OCI-LY7 (cell line): Measurements from ENCODE around the gene KCNJ15. TPM values are rescaled to one million over a fixed set of nuclear protein-coding genes. Genes with fewer than 3 reads are reported as not detected.

Experiments used
- BruUV-seq: library from RNA; stranded (reverse); fragments of 400-500 nt; replicated peaks from 2 replicates; lab custom pipeline; 2021; lab: Mats Ljungman, UMichigan
- CTCF ChIA-PET: fragments of 300-600 bp; sonication (Branson Sonifier 250); formaldehyde crosslinking; loops from one replicate; lab custom pipeline; 2022; ENCODE audit warnings: antibody characterized with exemption; ENCODE audit not compliant: unreplicated experiment; lab: Charles Lee
- POLR2A ChIA-PET: fragments of 300-600 bp; sonication (Branson Sonifier 250); formaldehyde crosslinking; loops from one replicate; lab custom pipeline; 2022; ENCODE audit warnings: antibody characterized with exemption; lab: Charles Lee
- DNase-seq: peaks from one replicate; pipeline ENCODE4 v3.0.0-alpha.2; 2015; ENCODE audit warnings: low spot score
- H2AFZ ChIP-seq: fragments of 200-600 bp; sonication (generic), shearing (Covaris generic); 2 replicates; pipeline ENCODE4 v1.6.1; 2014; ENCODE audit warnings: mild to moderate bottlenecking, antibody characterized with exemption, low read length, moderate library complexity
- H3K27ac ChIP-seq: fragments of 200-600 bp; sonication (generic); 2 replicates; pipeline ENCODE4 v1.5.1; 2014; ENCODE audit warnings: mixed run types, low read depth, mild to moderate bottlenecking, moderate library complexity, low read length, inconsistent platforms; ENCODE audit not compliant: poor library complexity, severe bottlenecking
- H3K36me3 ChIP-seq: fragments of 200-600 bp; sonication (generic); 2 replicates; pipeline ENCODE4 v1.6.1; 2014; ENCODE audit warnings: mild to moderate bottlenecking, antibody characterized with exemption, low read length, moderate library complexity, mixed read lengths; ENCODE audit not compliant: insufficient read depth
- H3K4me1 ChIP-seq: fragments of 200-600 bp; sonication (generic); 2 replicates; pipeline ENCODE4 v1.5.1; 2014; ENCODE audit warnings: mild to moderate bottlenecking, low read length; ENCODE audit not compliant: insufficient read depth, poor library complexity, severe bottlenecking
- H3K4me2 ChIP-seq: fragments of 200-600 bp; sonication (generic); 2 replicates; pipeline ENCODE4 v1.6.1; 2014; ENCODE audit warnings: mild to moderate bottlenecking, low read length
- H3K4me3 ChIP-seq: fragments of 200-600 bp; sonication (generic); 2 replicates; pipeline ENCODE4 v1.5.1; 2014; ENCODE audit warnings: mild to moderate bottlenecking, low read depth, low read length; ENCODE audit not compliant: poor library complexity, severe bottlenecking
- H3K79me2 ChIP-seq: fragments of 200-600 bp; sonication (generic); 2 replicates; pipeline ENCODE4 v1.6.1; 2016; ENCODE audit warnings: low read depth, mild to moderate bottlenecking, low read length, moderate library complexity, mixed read lengths; ENCODE audit not compliant: insufficient read depth
- H3K9me2 ChIP-seq: fragments of 200-600 bp; sonication (generic); 2 replicates; pipeline ENCODE4 v1.6.1; 2016; ENCODE audit warnings: mild to moderate bottlenecking, low read length, mixed read lengths; ENCODE audit not compliant: insufficient read depth
- H3K9me3 ChIP-seq: fragments of 200-600 bp; sonication (generic); 2 replicates; pipeline ENCODE4 v1.6.1; 2014; ENCODE audit warnings: mild to moderate bottlenecking, mixed run types, low read length, mixed read lengths
- H4K20me1 ChIP-seq: fragments of 200-600 bp; sonication (generic); 2 replicates; pipeline ENCODE4 v1.6.1; 2014; ENCODE audit warnings: mild to moderate bottlenecking, antibody characterized with exemption, low read length, moderate library complexity, mixed read lengths; ENCODE audit not compliant: insufficient read depth
- EZH2phosphoT487 ChIP-seq: fragments of 200-600 bp; sonication (generic); IDR thresholded peaks from 2 replicates; pipeline ENCODE4 v1.6.1; 2018; ENCODE audit warnings: low read depth, borderline replicate concordance, mild to moderate bottlenecking, mixed run types, antibody characterized with exemption, low read length, moderate library complexity, mixed read lengths
- intact Hi-C: fragments of 100-400 bp; cut with micrococcal nuclease; formaldehyde crosslinking; loops from one replicate; pipeline ENCODE4 v1.10.0; 2022; ENCODE audit not compliant: unreplicated experiment
- total RNA-seq, 2 experiments: library from RNA; depleted of rRNA in 1 of 2; stranded (reverse); fragments of >200 nt in 1 of 2; shearing (Covaris generic) in 1 of 2; gene quantifications; 2 replicates each; pipeline ENCODE4 v1.2.3, GENCODE V29; 2014 to 2022
- TF ChIP-seq, protein P1 (sequence below): fragments of 200-600 bp; sonication (generic); conservative IDR thresholded peaks from 2 replicates; pipeline ENCODE4 v1.5.1; 2014; ENCODE audit warnings: mild to moderate bottlenecking, antibody characterized with exemption, low read length, moderate library complexity, mixed read lengths

The KCNJ15 gene
- total RNA-seq, 2 experiments from 2014 or later, result not detected

DNA sequence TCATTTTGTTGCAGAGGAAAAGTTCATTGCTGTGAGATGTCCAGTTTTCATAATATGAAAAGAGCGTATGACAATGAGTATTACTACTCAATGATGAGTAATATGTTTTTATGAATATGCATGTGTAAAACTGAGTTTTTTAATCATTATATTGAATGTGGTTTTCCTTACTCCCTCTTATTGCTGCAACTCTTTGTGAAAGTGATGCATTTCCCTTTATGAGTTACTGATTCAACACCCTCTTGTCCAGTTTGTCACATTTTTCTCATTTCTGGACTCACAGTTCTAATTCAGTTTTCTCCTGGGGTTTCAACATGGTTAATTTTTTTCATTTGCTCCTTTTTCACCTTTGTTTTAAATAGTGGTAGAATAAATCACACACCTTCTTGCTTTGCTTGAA is 35.2 kb upstream of the KCNJ15 start:
- Histone ChIP-seq H3K4me1 (no peaks in the 10 kb centered on the region), H3K9me2 (no peaks in the 10 kb centered on the region), H4K20me1 (no peaks in the 10 kb centered on the region), H3K79me2 (no peaks in the 10 kb centered on the region), H2AFZ (no peak overlapping the region), H3K27ac (no peak overlapping the region), H3K9me3 (0 out of 2 replicates have a peak, but pooled peaks cover 13% of the 10 kb centered on the region), H3K4me2 (no peak overlapping the region), H3K4me3 (no peak overlapping the region), H3K36me3 (no peaks in the 10 kb centered on the region)
- POLR2A ChIA-PET, result no interaction called here
- DNase-seq, result no peak
- CTCF ChIA-PET, result no interaction called here
- BruUV-seq, result no TSS peak
- TF ChIP-seq EZH2phosphoT487, result no peak
- TF ChIP-seq, protein P1, sequence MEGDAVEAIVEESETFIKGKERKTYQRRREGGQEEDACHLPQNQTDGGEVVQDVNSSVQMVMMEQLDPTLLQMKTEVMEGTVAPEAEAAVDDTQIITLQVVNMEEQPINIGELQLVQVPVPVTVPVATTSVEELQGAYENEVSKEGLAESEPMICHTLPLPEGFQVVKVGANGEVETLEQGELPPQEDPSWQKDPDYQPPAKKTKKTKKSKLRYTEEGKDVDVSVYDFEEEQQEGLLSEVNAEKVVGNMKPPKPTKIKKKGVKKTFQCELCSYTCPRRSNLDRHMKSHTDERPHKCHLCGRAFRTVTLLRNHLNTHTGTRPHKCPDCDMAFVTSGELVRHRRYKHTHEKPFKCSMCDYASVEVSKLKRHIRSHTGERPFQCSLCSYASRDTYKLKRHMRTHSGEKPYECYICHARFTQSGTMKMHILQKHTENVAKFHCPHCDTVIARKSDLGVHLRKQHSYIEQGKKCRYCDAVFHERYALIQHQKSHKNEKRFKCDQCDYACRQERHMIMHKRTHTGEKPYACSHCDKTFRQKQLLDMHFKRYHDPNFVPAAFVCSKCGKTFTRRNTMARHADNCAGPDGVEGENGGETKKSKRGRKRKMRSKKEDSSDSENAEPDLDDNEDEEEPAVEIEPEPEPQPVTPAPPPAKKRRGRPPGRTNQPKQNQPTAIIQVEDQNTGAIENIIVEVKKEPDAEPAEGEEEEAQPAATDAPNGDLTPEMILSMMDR, result no peak
- intact Hi-C loops, result no loop called here

DNA sequence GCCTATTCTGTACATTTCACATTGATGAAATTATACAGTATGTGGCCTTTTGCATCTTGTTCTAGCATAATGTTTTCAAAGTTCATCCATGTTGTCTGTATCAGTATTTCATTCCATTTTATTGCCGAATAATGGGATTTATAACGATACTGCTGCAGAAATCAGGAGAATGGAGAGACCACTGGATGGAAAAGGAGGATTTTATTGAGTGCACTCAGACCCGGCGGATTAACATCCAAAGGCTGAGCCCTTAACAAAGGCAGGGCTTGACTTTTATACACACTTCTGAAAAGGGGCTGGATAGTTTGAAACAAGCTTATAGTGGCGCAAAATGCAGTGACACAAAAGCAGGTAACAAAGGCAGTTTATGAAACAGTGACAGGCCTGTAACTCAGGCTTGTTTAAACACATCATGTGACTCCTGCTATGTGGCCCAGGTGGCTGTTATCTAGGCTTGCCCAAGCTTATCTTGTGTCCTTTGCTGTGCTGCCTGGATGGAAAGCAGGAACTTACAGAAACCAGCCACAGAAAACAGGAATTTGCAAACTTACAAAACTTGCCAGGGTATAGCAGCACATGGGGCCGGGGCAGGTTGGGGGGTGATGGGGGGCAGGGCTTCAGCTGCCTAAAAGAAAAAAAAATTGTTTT is 32.8 kb upstream of the KCNJ15 start:
- H4K20me1 ChIP-seq, result no peaks in the 10 kb centered on the region
- no peaks in the 10 kb centered on the region for H3K36me3 ChIP-seq
- no peak overlapping the region for H3K4me3 ChIP-seq
- no peak overlapping the region for H2AFZ ChIP-seq
- 0 out of 2 replicates have a peak, but pooled peaks cover 13% of the 10 kb centered on the region for H3K9me3 ChIP-seq
- POLR2A ChIA-PET, result no interaction called here
- no peak for TF ChIP-seq EZH2phosphoT487
- TF ChIP-seq, protein P1, result no peak
- H3K79me2 ChIP-seq, result no peaks in the 10 kb centered on the region
- DNase-seq, result peak; percentile 56
- no peak overlapping the region for H3K27ac ChIP-seq
- CTCF ChIA-PET, result no interaction called here
- no peaks in the 10 kb centered on the region for H3K4me1 ChIP-seq
- no peak overlapping the region for H3K4me2 ChIP-seq
- no TSS peak for BruUV-seq
- H3K9me2 ChIP-seq, result no peaks in the 10 kb centered on the region
- intact Hi-C loops, result no loop called here

DNA sequence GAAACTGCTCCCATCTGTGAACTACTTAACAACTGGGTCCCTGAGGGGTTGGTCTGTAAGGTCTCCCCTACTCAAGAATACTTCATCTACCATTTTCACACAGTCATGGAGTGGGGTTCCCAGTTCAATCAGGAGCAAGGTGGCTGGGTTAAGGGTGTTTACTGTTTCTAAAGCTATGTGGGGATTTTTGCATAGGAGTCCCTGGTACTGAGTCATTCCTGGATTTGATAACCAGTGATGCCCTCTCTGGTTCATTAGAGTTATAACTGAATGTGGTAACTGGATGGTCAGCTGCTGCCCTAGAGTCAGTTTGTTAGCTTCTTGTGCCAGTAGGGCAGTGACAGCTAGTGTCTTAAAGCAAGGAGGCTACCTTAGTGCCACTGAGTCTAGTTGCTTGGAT is 29.4 kb upstream of the KCNJ15 start:
- no peak overlapping the region for H3K27ac ChIP-seq
- CTCF ChIA-PET, result no interaction called here
- peaks cover 13% of the 10 kb centered on the region; the same call in 1 of the 2 replicates for H3K9me3 ChIP-seq

More for the DNA sequence above, 29.4 kb upstream of the KCNJ15 start:
- POLR2A ChIA-PET, result no interaction called here
- no TSS peak for BruUV-seq
- Histone ChIP-seq H3K9me2 (no peaks in the 10 kb centered on the region), H3K79me2 (no peaks in the 10 kb centered on the region), H3K4me1 (no peaks in the 10 kb centered on the region), H2AFZ (no peak overlapping the region), H3K36me3 (no peaks in the 10 kb centered on the region), H4K20me1 (no peaks in the 10 kb centered on the region), H3K4me2 (no peak overlapping the region), H3K4me3 (no peak overlapping the region)
- no peak for DNase-seq
- intact Hi-C loops, result no loop called here
- TF ChIP-seq, protein P1, result no peak
- TF ChIP-seq EZH2phosphoT487, result no peak
